NCI-H2029 treated with DMSO at 0.1 percent for 48 hours (cell line): ENCODE results near the gene EXOC7.

Source experiments
- DNase-seq: peaks from one replicate; lab custom pipeline; 2025; lab: John Stamatoyannopoulos, UW

EXOC7 gene

GRCh38 chr17:76103274-76104139 lies at the start of gene EXOC7:
EXOC7 (minus strand) TSS chr17:76103787; CDS start chr17:76103692, 95 bp downstream.
- peak; percentile 57 for DNase-seq

- DNase-seq: no peak
Measured at GRCh38 chr17:76153202-76153601, 49.6 kb upstream of the EXOC7 start.

GRCh38 chr17:76152591-76152990 lies 49.0 kb upstream of the EXOC7 start:
- no peak for DNase-seq

GRCh38 chr17:76151896-76152454 lies 48.4 kb upstream of the EXOC7 start:
- DNase-seq: no peak

GRCh38 chr17:76150712-76151622 lies 47.4 kb upstream of the EXOC7 start:
- DNase-seq: no peak

GRCh38 chr17:76149214-76149613 lies 45.6 kb upstream of the EXOC7 start:
- DNase-seq: no peak

GRCh38 chr17:76148015-76148326 lies 44.4 kb upstream of the EXOC7 start:
- no peak for DNase-seq

- no peak for DNase-seq
Measured at GRCh38 chr17:76147211-76148014, 43.8 kb upstream of the EXOC7 start.

- no peak for DNase-seq
Measured at GRCh38 chr17:76146053-76146851, 42.7 kb upstream of the EXOC7 start.

GRCh38 chr17:76145231-76146052 lies 41.9 kb upstream of the EXOC7 start:
- peak; percentile 5 for DNase-seq

- no peak for DNase-seq
Measured at GRCh38 chr17:76142585-76143041, 39.0 kb upstream of the EXOC7 start.

- DNase-seq: no peak
Measured at GRCh38 chr17:76142039-76142584, 38.5 kb upstream of the EXOC7 start.

GRCh38 chr17:76141212-76142038 lies 37.8 kb upstream of the EXOC7 start, which contains the start of gene FOXJ1:
FOXJ1 (minus strand) TSS chr17:76141245; CDS start chr17:76140395, 850 bp downstream.
- peak; percentile 64 for DNase-seq

GRCh38 chr17:76140661-76141211 lies 37.1 kb upstream of the EXOC7 start:
- DNase-seq: no peak

GRCh38 chr17:76139801-76140660 lies 36.4 kb upstream of the EXOC7 start:
- no peak for DNase-seq

- no peak for DNase-seq
Measured at GRCh38 chr17:76138896-76139752, 35.5 kb upstream of the EXOC7 start.
